ENCODE data around the gene CCDC152.
A peak's percentile ranks its signal among the peaks of the same experiment; 100 is the strongest.
"Not testable (repeated sequence)": the region's sequence is repeated elsewhere in the genome, so short reads cannot be mapped to it uniquely, and the experiment has no call there.

Gene CCDC152

GRCh38 chr5:42756606-42757601 is at the start of gene CCDC152:
Gene CCDC152 (plus strand): TSS chr5:42756818. CDS start chr5:42759122, 2,304 bp downstream.
- FAIRE-seq = no peak

- FAIRE-seq = no peak
Observed at GRCh38 chr5:42715785-42716184, 40.8 kb upstream of the CCDC152 start.

GRCh38 chr5:42718591-42718990 is 38.0 kb upstream of the CCDC152 start:
- FAIRE-seq = no peak

- no peak for FAIRE-seq
Observed at GRCh38 chr5:42719034-42719433, 37.6 kb upstream of the CCDC152 start.

GRCh38 chr5:42720251-42720650 is 36.4 kb upstream of the CCDC152 start:
- no peak for FAIRE-seq

- no peak for FAIRE-seq
Observed at GRCh38 chr5:42721484-42721883, 35.1 kb upstream of the CCDC152 start.

- FAIRE-seq = not testable (repeated sequence)
Observed at GRCh38 chr5:42734531-42735058, 22.0 kb upstream of the CCDC152 start.

- no peak for FAIRE-seq
Observed at GRCh38 chr5:42740920-42741319, 15.7 kb upstream of the CCDC152 start.

GRCh38 chr5:42745426-42745825 is 11.2 kb upstream of the CCDC152 start:
- no peak for FAIRE-seq

GRCh38 chr5:42745856-42746255 is 10.8 kb upstream of the CCDC152 start:
- FAIRE-seq = no peak

- FAIRE-seq = no peak
Observed at GRCh38 chr5:42749020-42749419, 7.6 kb upstream of the CCDC152 start.

GRCh38 chr5:42750507-42750906 is 6.1 kb upstream of the CCDC152 start:
- no peak for FAIRE-seq

- FAIRE-seq = no peak
Observed at GRCh38 chr5:42751044-42751443, 5.6 kb upstream of the CCDC152 start.

- FAIRE-seq = no peak
Observed at GRCh38 chr5:42753099-42753498, 3.5 kb upstream of the CCDC152 start.

GRCh38 chr5:42759456-42759855 is 2.8 kb downstream of the CCDC152 start:
- no peak for FAIRE-seq

- no peak for FAIRE-seq
Observed at GRCh38 chr5:42760426-42760825, 3.8 kb downstream of the CCDC152 start.

- FAIRE-seq = no peak
Observed at GRCh38 chr5:42761791-42762190, 5.2 kb downstream of the CCDC152 start.

GRCh38 chr5:42767491-42768105 is 11.0 kb downstream of the CCDC152 start:
- FAIRE-seq = peak; percentile 87

GRCh38 chr5:42768106-42768504 is 11.5 kb downstream of the CCDC152 start:
- no peak for FAIRE-seq

- FAIRE-seq = no peak
Observed at GRCh38 chr5:42770003-42770402, 13.4 kb downstream of the CCDC152 start.

- FAIRE-seq = no peak
Observed at GRCh38 chr5:42772265-42772993, 15.8 kb downstream of the CCDC152 start.

GRCh38 chr5:42779083-42779482 is 22.5 kb downstream of the CCDC152 start:
- FAIRE-seq = no peak

GRCh38 chr5:42781584-42781983 is 25.0 kb downstream of the CCDC152 start:
- FAIRE-seq = no peak
